Suprapubic skin (tissue), 4 donors: ENCODE measurements around the gene SFTPD. TPM values are rescaled to one million over a fixed set of nuclear protein-coding genes. Genes with fewer than 3 reads are reported as not detected.

Source experiments
- DNase-seq, 2 donors: peaks; one replicate each; pipeline ENCODE4 v3.0.0-alpha.2; 2019; ENCODE audit warnings: low spot score in 2 of 2
- H3K27ac ChIP-seq: fragments of 200-600 bp; sonication (generic); one replicate; pipeline ENCODE4 v1.5.1; 2019
- H3K27me3 ChIP-seq: fragments of 200-600 bp; sonication (generic); one replicate; pipeline ENCODE4 v1.5.1; 2019
- H3K36me3 ChIP-seq: fragments of 200-600 bp; sonication (generic); one replicate; pipeline ENCODE4 v1.5.1; 2019
- H3K4me1 ChIP-seq: fragments of 200-600 bp; sonication (generic); one replicate; pipeline ENCODE4 v1.5.1; 2019
- H3K4me3 ChIP-seq: fragments of 200-600 bp; sonication (generic); one replicate; pipeline ENCODE4 v1.5.1; 2019; ENCODE audit warnings: mild to moderate bottlenecking
- H3K9me3 ChIP-seq: fragments of 200-600 bp; sonication (generic); one replicate; pipeline ENCODE4 v1.5.1; 2019
- CTCF ChIP-seq, 2 donors: fragments of 200-600 bp in 1 of 2; fragments of 450-650 bp in 1 of 2; sonication (generic) in 1 of 2; IDR thresholded peaks; one replicate each; pipeline ENCODE4 v1.5.1; 2016 to 2019; ENCODE audit warnings: antibody characterized with exemption in 2 of 2, mild to moderate bottlenecking in 1 of 2, moderate library complexity in 1 of 2
- EP300 ChIP-seq: sonication (generic); formaldehyde crosslinking; IDR thresholded peaks from one replicate; pipeline ENCODE4 v1.6.1; 2017; ENCODE audit warnings: antibody characterized with exemption
- POLR2A ChIP-seq, 2 donors: fragments of 450-650 bp; IDR thresholded peaks; one replicate each; pipeline ENCODE4 v1.6.1; 2017; ENCODE audit warnings: antibody characterized with exemption in 2 of 2, mild to moderate bottlenecking in 2 of 2, moderate library complexity in 2 of 2
- POLR2AphosphoS5 ChIP-seq, 3 donors: sonication (generic); formaldehyde crosslinking; IDR thresholded peaks; one replicate each; pipeline ENCODE4 v1.6.1; 2017; ENCODE audit warnings: antibody characterized with exemption in 3 of 3
- whole genome bisulfite sequencing: methylation state at CpG from one replicate; pipeline ENCODE4 v1.1.5; 2018; 5-methylcytosine and 5-hydroxymethylcytosine counted together
- total RNA-seq, 4 donors: library from RNA; depleted of rRNA; stranded (reverse); fragments of >200 nt; gene quantifications; one replicate each; pipeline ENCODE4 v1.1.0, GENCODE V29; 2016

The SFTPD gene
- total RNA-seq, 4 donors from 2014 or later = 2.7 to 4.7 (median 3.0) TPM; not detected in 1

- 76% methylated on average over 3 of the region's 3 CpGs for WGBS
- TF ChIP-seq POLR2AphosphoS5 (IDR thresholded peaks at IDR 0.05) (no peak), CTCF (IDR thresholded peaks at IDR 0.05) (no peak), EP300 (no peak), POLR2A (IDR thresholded peaks at IDR 0.05) (no peak)
- no peak for DNase-seq
- Histone ChIP-seq H3K4me3 (no peak overlapping the region), H3K4me1 (peaks cover 44% of the 10 kb centered on the region), H3K36me3 (no peaks in the 10 kb centered on the region), H3K27ac (no peak overlapping the region), H3K27me3 (peaks cover 3% of the 10 kb centered on the region), H3K9me3 (no peaks in the 10 kb centered on the region)
Observed at GRCh38 chr10:79980711-79981110, 31.8 kb upstream of the SFTPD start.

GRCh38 chr10:79979976-79980687 lies 31.2 kb upstream of the SFTPD start:
- DNase-seq = no peak
- 58% methylated on average over 2 of the region's 2 CpGs for WGBS
- H3K9me3 ChIP-seq = no peaks in the 10 kb centered on the region
- no peak for TF ChIP-seq EP300
- no peak for TF ChIP-seq CTCF (IDR thresholded peaks at IDR 0.05)
- TF ChIP-seq POLR2A (IDR thresholded peaks at IDR 0.05) = no peak
- TF ChIP-seq POLR2AphosphoS5 (IDR thresholded peaks at IDR 0.05) = no peak
- peaks cover 3% of the 10 kb centered on the region for H3K27me3 ChIP-seq
- peaks cover 42% of the 10 kb centered on the region for H3K4me1 ChIP-seq
- no peaks in the 10 kb centered on the region for H3K36me3 ChIP-seq
- H3K4me3 ChIP-seq = no peak overlapping the region
- H3K27ac ChIP-seq = no peak overlapping the region

GRCh38 chr10:79979310-79979975 lies 30.5 kb upstream of the SFTPD start:
- Histone ChIP-seq H3K4me3 (no peak overlapping the region), H3K27me3 (peaks cover 3% of the 10 kb centered on the region), H3K27ac (no peak overlapping the region), H3K9me3 (no peaks in the 10 kb centered on the region), H3K4me1 (peaks cover 39% of the 10 kb centered on the region), H3K36me3 (no peaks in the 10 kb centered on the region)
- 55% methylated on average over 3 of the region's 3 CpGs for WGBS
- TF ChIP-seq POLR2A (IDR thresholded peaks at IDR 0.05) (no peak), EP300 (no peak), POLR2AphosphoS5 (IDR thresholded peaks at IDR 0.05) (no peak), CTCF (IDR thresholded peaks at IDR 0.05) (no peak)
- DNase-seq = no peak

- TF ChIP-seq POLR2AphosphoS5 (IDR thresholded peaks at IDR 0.05) (no peak), EP300 (no peak), POLR2A (IDR thresholded peaks at IDR 0.05) (no peak), CTCF (IDR thresholded peaks at IDR 0.05) (no peak)
- Histone ChIP-seq H3K27me3 (no peaks in the 10 kb centered on the region), H3K4me1 (peaks cover 21% of the 10 kb centered on the region), H3K9me3 (no peaks in the 10 kb centered on the region), H3K4me3 (no peak overlapping the region), H3K36me3 (no peaks in the 10 kb centered on the region), H3K27ac (no peak overlapping the region)
- DNase-seq = no peak
- WGBS = 89% methylated on average over 2 of the region's 2 CpGs
Observed at GRCh38 chr10:79976999-79977398, 28.1 kb upstream of the SFTPD start.

GRCh38 chr10:79970062-79970461 lies 21.2 kb upstream of the SFTPD start:
- Histone ChIP-seq H3K4me3 (no peak overlapping the region), H3K4me1 (no peaks in the 10 kb centered on the region), H3K27ac (no peak overlapping the region), H3K27me3 (no peaks in the 10 kb centered on the region), H3K36me3 (no peaks in the 10 kb centered on the region), H3K9me3 (peaks cover 6% of the 10 kb centered on the region)
- TF ChIP-seq POLR2A (IDR thresholded peaks at IDR 0.05) = no peak
- TF ChIP-seq EP300 = no peak
- no peak for TF ChIP-seq CTCF (IDR thresholded peaks at IDR 0.05)
- no peak for TF ChIP-seq POLR2AphosphoS5 (IDR thresholded peaks at IDR 0.05)
- DNase-seq = no peak
